Measurements from ENCODE around the gene RNF207. TPM values are rescaled to one million over a fixed set of nuclear protein-coding genes. Genes with fewer than 3 reads are reported as not detected.

Gene RNF207
- total RNA-seq, 1 experiment from 2014 or later = 4.9 TPM

DNA sequence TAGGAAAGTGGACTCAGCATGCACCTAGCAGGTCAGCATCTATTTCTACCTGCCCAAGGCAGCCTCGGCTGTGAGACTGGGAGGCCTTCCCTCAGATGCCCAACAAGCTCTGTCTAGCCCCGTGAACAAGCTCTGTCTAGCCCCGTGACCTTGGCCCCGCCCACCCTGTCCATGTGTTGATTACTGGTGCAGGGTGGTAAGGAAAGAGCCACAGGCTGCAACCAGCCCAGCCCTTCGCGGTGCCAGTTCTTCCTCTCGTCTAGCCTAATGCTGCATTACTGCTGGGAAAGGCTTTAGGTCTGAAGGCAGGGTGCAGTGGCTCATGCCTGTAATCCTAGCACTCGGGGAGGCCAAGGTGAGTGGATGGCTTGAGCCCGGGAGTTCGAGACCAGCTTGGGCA, 52.8 kb downstream of the RNF207 start:
- Histone ChIP-seq H3T11ph (ENCODE audit: low read length) (no peak overlapping the region), H3K23me2 (ENCODE audit: insufficient read length, low read depth, low read length, poor library complexity, severe bottlenecking) (peaks cover 4% of the 10 kb centered on the region), H3K18ac (ENCODE audit: insufficient read length, low read depth, low read length) (no peak overlapping the region), H3K79me1 (ENCODE audit: insufficient read depth, low read depth, low read length, poor library complexity, severe bottlenecking) (no peaks in the 10 kb centered on the region), H3K27ac (ENCODE audit: insufficient read length, low read depth, low read length) (no peak overlapping the region), H2BK20ac (ENCODE audit: low read depth, low read length, poor library complexity, severe bottlenecking) (no peak overlapping the region), H2BK12ac (ENCODE audit: insufficient read length, low read depth, low read length) (no peak overlapping the region), H3K23ac (ENCODE audit: insufficient read length, low read depth, low read length) (no peak overlapping the region), H2BK120ac (ENCODE audit: low read depth, low read length, poor library complexity, severe bottlenecking) (no peak overlapping the region), H3K79me2 (ENCODE audit: insufficient read depth, low read length) (no peaks in the 10 kb centered on the region), H3K9me3 (ENCODE audit: control insufficient read depth, low read depth, low read length) (no peaks in the 10 kb centered on the region), H4K5ac (ENCODE audit: insufficient read length, low read depth, low read length) (no peak overlapping the region), H3K4ac (ENCODE audit: low read depth, low read length) (no peak overlapping the region), H3K4me2 (ENCODE audit: insufficient read depth, insufficient read length, low read length) (no peak overlapping the region), H3K56ac (ENCODE audit: insufficient read length, low read depth, low read length) (no peak overlapping the region), H2BK5ac (ENCODE audit: insufficient read length, low read length) (no peak overlapping the region), H2AK5ac (ENCODE audit: insufficient read length, low read length) (no peak overlapping the region), H3K4me1 (ENCODE audit: insufficient read depth, low read length) (no peaks in the 10 kb centered on the region), H3K9ac (ENCODE audit: extremely low read depth, insufficient read length, low read length) (no peak overlapping the region), H3K14ac (ENCODE audit: insufficient read depth, low read length) (no peak overlapping the region), H4K8ac (replicated peaks; ENCODE audit: insufficient read length, low read depth, low read length) (no peak overlapping the region), H2AFZ (ENCODE audit: low read length) (no peak overlapping the region), H4K20me1 (ENCODE audit: control insufficient read depth, insufficient read depth, insufficient read length) (no peaks in the 10 kb centered on the region), H3K27me3 (ENCODE audit: insufficient read depth, low read length) (peaks cover 7% of the 10 kb centered on the region; the same call in 1 of the 2 replicates), H4K91ac (ENCODE audit: insufficient read length, low read depth, low read length) (no peak overlapping the region), H2BK15ac (ENCODE audit: low read depth, low read length) (no peak overlapping the region)
- no peaks in the 10 kb centered on the region for H3K9me3 Mint-ChIP-seq
- WGBS (ENCODE audit: extremely low coverage, insufficient read length, low lambda C conversion rate) = no CpG with 5 or more reads among the region's 10 CpGs
- no peak overlapping the region for H3K27ac Mint-ChIP-seq
- TF ChIP-seq, protein P1, sequence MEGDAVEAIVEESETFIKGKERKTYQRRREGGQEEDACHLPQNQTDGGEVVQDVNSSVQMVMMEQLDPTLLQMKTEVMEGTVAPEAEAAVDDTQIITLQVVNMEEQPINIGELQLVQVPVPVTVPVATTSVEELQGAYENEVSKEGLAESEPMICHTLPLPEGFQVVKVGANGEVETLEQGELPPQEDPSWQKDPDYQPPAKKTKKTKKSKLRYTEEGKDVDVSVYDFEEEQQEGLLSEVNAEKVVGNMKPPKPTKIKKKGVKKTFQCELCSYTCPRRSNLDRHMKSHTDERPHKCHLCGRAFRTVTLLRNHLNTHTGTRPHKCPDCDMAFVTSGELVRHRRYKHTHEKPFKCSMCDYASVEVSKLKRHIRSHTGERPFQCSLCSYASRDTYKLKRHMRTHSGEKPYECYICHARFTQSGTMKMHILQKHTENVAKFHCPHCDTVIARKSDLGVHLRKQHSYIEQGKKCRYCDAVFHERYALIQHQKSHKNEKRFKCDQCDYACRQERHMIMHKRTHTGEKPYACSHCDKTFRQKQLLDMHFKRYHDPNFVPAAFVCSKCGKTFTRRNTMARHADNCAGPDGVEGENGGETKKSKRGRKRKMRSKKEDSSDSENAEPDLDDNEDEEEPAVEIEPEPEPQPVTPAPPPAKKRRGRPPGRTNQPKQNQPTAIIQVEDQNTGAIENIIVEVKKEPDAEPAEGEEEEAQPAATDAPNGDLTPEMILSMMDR (conservative IDR thresholded peaks at IDR 0.05) = no peak
- H3K4me1 Mint-ChIP-seq = peaks cover 4 to 11% of the 10 kb centered on the region in 2 experiments; a peak in 3 of 4 replicates
- peaks cover 0 to 3% (median 0%) of the 10 kb centered on the region in 3 experiments; a peak in 4 of 7 replicates for H3K36me3 Mint-ChIP-seq (ENCODE audit: insufficient read depth in 1 of 3, low read depth in 3 of 3)
- H3K27me3 Mint-ChIP-seq (ENCODE audit: low read depth) = peaks cover 46% of the 10 kb centered on the region
- no peak overlapping the region; a peak in 1 of 5 replicates for H3K4me3 Mint-ChIP-seq
- no peak for DNase-seq
